Activated CD8-positive, alpha-beta memory T cell treated with anti-CD3 and anti-CD28 coated beads for 24 hours (primary cell): ENCODE results near the gene HOXB1.

ENCODE experiments used
- DNase-seq: peaks from one replicate; pipeline ENCODE4 v3.0.0-alpha.2; 2020

The HOXB1 gene

GRCh38 chr17:48553190-48553547 is 22.4 kb upstream of the HOXB1 start:
- DNase-seq: no peak

GRCh38 chr17:48552466-48553189 is 21.8 kb upstream of the HOXB1 start:
- no peak for DNase-seq

- no peak for DNase-seq
Measured at GRCh38 chr17:48551596-48552465, 21.0 kb upstream of the HOXB1 start.

- DNase-seq: no peak
Measured at GRCh38 chr17:48551214-48551555, 20.4 kb upstream of the HOXB1 start.

- DNase-seq: no peak
Measured at GRCh38 chr17:48550502-48551213, 19.8 kb upstream of the HOXB1 start.

- DNase-seq: no peak
Measured at GRCh38 chr17:48549914-48550501, 19.2 kb upstream of the HOXB1 start.

- DNase-seq: no peak
Measured at GRCh38 chr17:48549281-48549630, 18.4 kb upstream of the HOXB1 start.

- DNase-seq: no peak
Measured at GRCh38 chr17:48548523-48549280, 17.9 kb upstream of the HOXB1 start.

- DNase-seq: no peak
Measured at GRCh38 chr17:48547808-48548522, 17.2 kb upstream of the HOXB1 start.

- no peak for DNase-seq
Measured at GRCh38 chr17:48546924-48547807, 16.4 kb upstream of the HOXB1 start.

- no peak for DNase-seq
Measured at GRCh38 chr17:48546137-48546923, 15.5 kb upstream of the HOXB1 start.

GRCh38 chr17:48545539-48545938 is 14.7 kb upstream of the HOXB1 start:
- DNase-seq: no peak

GRCh38 chr17:48545022-48545375 is 14.2 kb upstream of the HOXB1 start, which contains the start of gene HOXB2:
TSS of gene HOXB2 (minus strand) at chr17:48545109. CDS start at chr17:48544911, 198 bp downstream.
- DNase-seq: no peak

- peak; percentile 70 for DNase-seq
Measured at GRCh38 chr17:48544349-48545021, 13.7 kb upstream of the HOXB1 start.

- no peak for DNase-seq
Measured at GRCh38 chr17:48543854-48544348, 13.1 kb upstream of the HOXB1 start.

- peak; percentile 89 for DNase-seq
Measured at GRCh38 chr17:48543107-48543853, 12.5 kb upstream of the HOXB1 start.

- no peak for DNase-seq
Measured at GRCh38 chr17:48542698-48543106, 11.9 kb upstream of the HOXB1 start.

GRCh38 chr17:48542114-48542656 is 11.4 kb upstream of the HOXB1 start:
- peak; percentile 77 for DNase-seq
